GM20000 (cell line): ENCODE measurements around the gene BNC2.

Experiments
- DNase-seq: peaks from one replicate; pipeline ENCODE4 v3.0.0; 2012; ENCODE audit warnings: low spot score
- TF ChIP-seq, protein P1 (sequence below): IDR thresholded peaks from 2 replicates; pipeline ENCODE4 v1.5.1; 2012; ENCODE audit warnings: mild to moderate bottlenecking, control low read depth; ENCODE audit errors: extremely low read depth, missing control alignments

BNC2 gene

DNA sequence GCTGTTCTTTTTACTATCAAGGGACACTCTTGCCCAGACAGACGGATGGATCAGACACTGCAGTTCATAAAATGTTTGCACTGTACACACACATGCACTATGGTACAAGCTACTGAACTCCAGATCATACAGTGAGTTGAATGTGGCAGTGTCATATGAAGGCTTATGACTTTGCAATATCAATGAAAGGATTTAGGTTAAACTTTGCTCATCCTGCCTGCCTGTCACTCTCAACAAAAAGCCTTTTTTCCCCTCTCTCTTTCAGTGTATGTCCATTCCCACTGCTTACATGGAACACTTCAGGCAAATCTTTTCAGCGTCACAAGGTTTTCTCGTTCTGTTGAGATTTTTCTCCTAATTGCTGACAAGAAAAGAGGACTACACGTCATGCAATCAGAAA lies 97.4 kb downstream of the BNC2 start:
- TF ChIP-seq, protein P1, sequence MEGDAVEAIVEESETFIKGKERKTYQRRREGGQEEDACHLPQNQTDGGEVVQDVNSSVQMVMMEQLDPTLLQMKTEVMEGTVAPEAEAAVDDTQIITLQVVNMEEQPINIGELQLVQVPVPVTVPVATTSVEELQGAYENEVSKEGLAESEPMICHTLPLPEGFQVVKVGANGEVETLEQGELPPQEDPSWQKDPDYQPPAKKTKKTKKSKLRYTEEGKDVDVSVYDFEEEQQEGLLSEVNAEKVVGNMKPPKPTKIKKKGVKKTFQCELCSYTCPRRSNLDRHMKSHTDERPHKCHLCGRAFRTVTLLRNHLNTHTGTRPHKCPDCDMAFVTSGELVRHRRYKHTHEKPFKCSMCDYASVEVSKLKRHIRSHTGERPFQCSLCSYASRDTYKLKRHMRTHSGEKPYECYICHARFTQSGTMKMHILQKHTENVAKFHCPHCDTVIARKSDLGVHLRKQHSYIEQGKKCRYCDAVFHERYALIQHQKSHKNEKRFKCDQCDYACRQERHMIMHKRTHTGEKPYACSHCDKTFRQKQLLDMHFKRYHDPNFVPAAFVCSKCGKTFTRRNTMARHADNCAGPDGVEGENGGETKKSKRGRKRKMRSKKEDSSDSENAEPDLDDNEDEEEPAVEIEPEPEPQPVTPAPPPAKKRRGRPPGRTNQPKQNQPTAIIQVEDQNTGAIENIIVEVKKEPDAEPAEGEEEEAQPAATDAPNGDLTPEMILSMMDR, result no peak
- DNase-seq, result no peak

DNA sequence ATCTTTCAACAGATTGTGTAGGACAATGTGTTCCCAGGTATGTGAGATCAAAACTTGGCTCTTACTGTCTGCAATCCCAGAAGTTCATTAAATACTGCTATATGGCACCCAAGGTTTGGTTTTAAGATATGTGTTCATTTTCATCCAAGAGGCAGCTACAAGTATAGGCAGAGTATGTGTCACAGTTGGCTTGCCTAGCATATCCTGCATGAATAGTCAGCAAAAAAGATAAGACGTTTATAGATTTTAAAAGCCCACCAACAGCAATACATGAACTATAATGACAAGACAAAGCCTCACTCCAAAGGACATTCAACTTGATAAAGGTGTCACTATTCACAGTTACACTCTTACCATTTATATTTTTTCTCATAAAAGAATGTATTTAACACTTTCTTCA lies 99.1 kb downstream of the BNC2 start:
- no peak for DNase-seq
- TF ChIP-seq, protein P1, result no peak

DNA sequence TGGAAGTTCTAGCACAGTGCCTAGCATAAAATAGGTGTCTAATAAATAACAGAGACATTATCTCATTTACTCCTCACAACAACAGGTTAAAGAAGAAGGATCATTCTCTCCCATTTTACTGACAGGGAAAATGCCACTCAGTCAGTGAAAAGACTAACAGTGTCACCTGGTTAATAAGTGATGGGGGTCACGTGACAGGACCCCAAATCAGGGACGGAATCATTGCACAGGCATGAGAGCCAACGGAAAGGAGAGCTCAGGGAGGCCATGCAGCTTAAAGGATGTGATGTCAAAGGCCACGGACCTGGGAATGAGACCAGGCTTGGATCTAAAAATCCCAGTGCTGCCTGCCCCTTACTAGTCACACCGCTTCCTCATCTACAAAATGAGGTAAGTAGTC lies 101.2 kb downstream of the BNC2 start:
- no peak for DNase-seq
- TF ChIP-seq, protein P1, result no peak

DNA sequence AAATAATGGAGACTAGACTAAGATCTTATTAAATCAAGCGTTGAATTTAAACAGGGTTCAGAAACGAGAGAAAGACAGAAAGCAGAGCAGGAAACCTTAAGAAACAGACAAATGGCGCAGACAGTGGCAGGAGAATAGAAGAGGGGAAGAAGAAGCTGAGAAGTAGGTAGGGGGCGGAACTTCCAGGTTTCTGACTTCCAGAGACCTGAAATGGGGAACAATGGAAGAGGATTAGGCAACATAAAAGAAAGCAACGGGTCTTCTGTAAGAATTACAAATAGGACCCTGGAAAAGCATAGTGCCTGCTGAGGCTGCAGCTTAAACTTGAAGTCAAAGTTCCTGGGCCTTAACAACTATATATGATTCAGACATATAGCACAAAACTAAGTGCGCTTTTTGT lies 101.7 kb downstream of the BNC2 start:
- TF ChIP-seq, protein P1, result no peak
- no peak for DNase-seq

DNA sequence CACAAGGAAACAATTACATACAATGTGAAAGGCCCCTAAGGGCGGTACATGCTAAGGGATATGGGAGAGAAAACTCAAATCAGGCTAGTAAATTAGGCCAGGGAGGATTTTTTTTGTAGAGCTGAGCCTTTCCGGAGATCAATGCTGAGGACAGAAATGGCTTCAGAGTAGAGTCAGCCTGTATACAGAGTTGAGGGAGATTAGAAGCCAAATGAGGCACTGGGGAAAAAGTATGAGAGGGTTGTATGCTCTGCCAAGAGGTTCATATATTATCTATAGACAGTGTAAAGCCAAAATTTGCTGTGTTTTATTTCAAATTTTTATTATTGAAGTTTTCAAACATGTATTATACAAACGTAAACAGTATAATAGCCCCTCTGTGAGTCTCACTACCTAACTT lies 103.1 kb downstream of the BNC2 start:
- TF ChIP-seq, protein P1, result no peak
- DNase-seq, result no peak

DNA sequence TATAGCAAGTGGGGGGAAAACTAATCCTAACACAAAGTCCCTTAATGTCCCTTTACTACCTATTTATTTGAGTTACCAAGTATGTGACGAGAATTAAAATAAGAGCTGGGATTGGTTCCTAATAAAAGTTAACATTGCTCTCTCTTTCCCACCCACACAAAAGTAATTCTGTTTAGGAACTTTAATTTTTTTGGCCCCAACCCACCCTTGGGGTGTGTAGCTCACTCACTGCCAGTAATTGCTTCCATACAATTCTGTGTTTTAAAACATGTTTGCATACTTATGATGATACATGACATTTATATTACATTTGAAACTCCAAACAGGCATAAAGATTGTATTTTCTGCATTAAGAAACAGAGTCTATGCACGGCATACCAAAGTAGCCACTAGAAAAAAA lies 106.5 kb downstream of the BNC2 start:
- TF ChIP-seq, protein P1, result no peak
- no peak for DNase-seq

DNA sequence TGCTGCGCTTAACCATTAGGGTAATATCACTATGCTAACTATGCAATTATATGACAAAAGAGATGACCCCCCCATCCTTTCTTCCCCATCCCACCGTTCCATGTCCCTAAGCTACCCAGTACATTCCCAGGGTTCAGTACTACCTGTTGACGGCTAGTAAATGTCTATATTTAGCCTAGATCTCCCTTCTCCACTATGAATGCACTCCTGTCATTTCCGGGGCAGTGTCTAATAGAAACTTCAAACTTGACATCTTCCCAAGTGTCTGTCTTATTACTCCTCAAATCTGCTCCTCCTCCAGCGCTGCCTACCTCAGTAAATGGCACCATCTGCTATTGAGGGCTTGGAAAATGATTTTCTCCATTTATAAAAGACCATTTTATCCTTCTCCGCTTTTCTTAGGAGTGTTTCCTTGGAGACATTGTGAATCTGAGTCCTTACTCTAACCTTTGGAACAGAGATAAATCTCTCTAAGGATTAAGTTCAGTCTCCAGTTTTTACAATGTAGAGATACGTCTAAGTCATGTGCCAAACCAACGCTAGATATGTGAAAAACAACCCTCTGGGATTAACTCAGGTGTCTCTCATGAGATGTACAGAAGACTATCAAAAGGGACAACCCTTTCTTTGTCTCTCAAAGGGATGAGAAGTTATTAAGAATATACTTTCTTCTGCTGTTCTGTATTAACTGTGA lies 114.9 kb downstream of the BNC2 start:
- no peak for DNase-seq
- TF ChIP-seq, protein P1, result no peak
